HG03039 (cell line): ENCODE results near the gene MYO1C.
"Not testable (repeated sequence)": the region's sequence is repeated elsewhere in the genome, so short reads cannot be mapped to it uniquely, and the experiment has no call there.

Experiments
- ATAC-seq: cut with Tn5 transposase; IDR thresholded peaks from one replicate; pipeline ENCODE4 v1.9.1; 2021; ENCODE audit warnings: mild to moderate bottlenecking, moderate library complexity; ENCODE audit not compliant: unreplicated experiment

The MYO1C gene

GRCh38 chr17:1434150-1434549 is 58.3 kb downstream of the MYO1C start:
- ATAC-seq: no peak

- ATAC-seq: no peak
Measured at GRCh38 chr17:1431631-1432104, 60.8 kb downstream of the MYO1C start.

GRCh38 chr17:1423456-1424135 is 68.9 kb downstream of the MYO1C start:
- ATAC-seq: no peak

GRCh38 chr17:1422885-1423284 is 69.6 kb downstream of the MYO1C start:
- ATAC-seq: no peak

GRCh38 chr17:1421470-1421869 is 71.0 kb downstream of the MYO1C start:
- ATAC-seq: no peak

GRCh38 chr17:1420981-1421380 is 71.5 kb downstream of the MYO1C start:
- ATAC-seq: no peak

- ATAC-seq: no peak
Measured at GRCh38 chr17:1420163-1420562, 72.3 kb downstream of the MYO1C start.

GRCh38 chr17:1418476-1418875 is 74.0 kb downstream of the MYO1C start:
- ATAC-seq: not testable (repeated sequence)

GRCh38 chr17:1416414-1416813 is 76.1 kb downstream of the MYO1C start:
- ATAC-seq: no peak

GRCh38 chr17:1414634-1415033 is 77.9 kb downstream of the MYO1C start:
- ATAC-seq: no peak
